ENCODE measurements around the gene LRP1B.
"Not testable (repeated sequence)": the region's sequence is repeated elsewhere in the genome, so short reads cannot be mapped to it uniquely, and the experiment has no call there.

LRP1B gene

GRCh38 chr2:142094233-142094632 is 36.6 kb downstream of the LRP1B start:
- no peak for TF ChIP-seq JUND (IDR thresholded peaks at IDR 0.05; ENCODE audit: low read depth)
- no peak for DNase-seq (ENCODE audit: low read depth in 1 of 2, low spot score in 1 of 2)
- in situ Hi-C loops (cut with HindIII; ENCODE audit: low pct_unique_long_range_greater_than_20kb, low sequenced_read_pairs): no loop called here

- DNase-seq (ENCODE audit: low read depth in 1 of 2, low spot score in 1 of 2): no peak
- TF ChIP-seq JUND (IDR thresholded peaks at IDR 0.05; ENCODE audit: low read depth): no peak
- in situ Hi-C loops (cut with HindIII; ENCODE audit: low pct_unique_long_range_greater_than_20kb, low sequenced_read_pairs): no loop called here
These were observed 42.7 kb downstream of the LRP1B start for GRCh38 chr2:142088058-142088568.

GRCh38 chr2:142087585-142087984 is 43.2 kb downstream of the LRP1B start:
- DNase-seq (ENCODE audit: low read depth in 1 of 2, low spot score in 1 of 2); in situ Hi-C loops (cut with HindIII; ENCODE audit: low pct_unique_long_range_greater_than_20kb, low sequenced_read_pairs): not testable (repeated sequence)

GRCh38 chr2:142082368-142082767 is 48.4 kb downstream of the LRP1B start:
- DNase-seq (ENCODE audit: low read depth in 1 of 2, low spot score in 1 of 2): no peak
- TF ChIP-seq JUND (IDR thresholded peaks at IDR 0.05; ENCODE audit: low read depth): no peak
- in situ Hi-C loops (cut with HindIII; ENCODE audit: low pct_unique_long_range_greater_than_20kb, low sequenced_read_pairs): no loop called here

GRCh38 chr2:142076317-142076716 is 54.5 kb downstream of the LRP1B start:
- no peak for TF ChIP-seq JUND (IDR thresholded peaks at IDR 0.05; ENCODE audit: low read depth)
- in situ Hi-C loops (cut with HindIII; ENCODE audit: low pct_unique_long_range_greater_than_20kb, low sequenced_read_pairs): no loop called here
- no peak for DNase-seq (ENCODE audit: low read depth in 1 of 2, low spot score in 1 of 2)

GRCh38 chr2:142075826-142076225 is 55.0 kb downstream of the LRP1B start:
- no peak for DNase-seq (ENCODE audit: low read depth in 1 of 2, low spot score in 1 of 2)
- no peak for TF ChIP-seq JUND (IDR thresholded peaks at IDR 0.05; ENCODE audit: low read depth)
- in situ Hi-C loops (cut with HindIII; ENCODE audit: low pct_unique_long_range_greater_than_20kb, low sequenced_read_pairs): no loop called here

- TF ChIP-seq JUND (IDR thresholded peaks at IDR 0.05; ENCODE audit: low read depth): no peak
- no peak for DNase-seq (ENCODE audit: low read depth in 1 of 2, low spot score in 1 of 2)
- in situ Hi-C loops (cut with HindIII; ENCODE audit: low pct_unique_long_range_greater_than_20kb, low sequenced_read_pairs): no loop called here
These were observed 61.4 kb downstream of the LRP1B start for GRCh38 chr2:142069251-142069888.

GRCh38 chr2:142065700-142066099 is 65.1 kb downstream of the LRP1B start:
- DNase-seq (ENCODE audit: low read depth in 1 of 2, low spot score in 1 of 2): no peak
- in situ Hi-C loops (cut with HindIII; ENCODE audit: low pct_unique_long_range_greater_than_20kb, low sequenced_read_pairs): no loop called here
- TF ChIP-seq JUND (IDR thresholded peaks at IDR 0.05; ENCODE audit: low read depth): no peak

GRCh38 chr2:142065156-142065555 is 65.7 kb downstream of the LRP1B start:
- DNase-seq (ENCODE audit: low read depth in 1 of 2, low spot score in 1 of 2): no peak
- TF ChIP-seq JUND (IDR thresholded peaks at IDR 0.05; ENCODE audit: low read depth): no peak
- in situ Hi-C loops (cut with HindIII; ENCODE audit: low pct_unique_long_range_greater_than_20kb, low sequenced_read_pairs): no loop called here

- TF ChIP-seq JUND (IDR thresholded peaks at IDR 0.05; ENCODE audit: low read depth): no peak
- in situ Hi-C loops (cut with HindIII; ENCODE audit: low pct_unique_long_range_greater_than_20kb, low sequenced_read_pairs): no loop called here
- no peak for DNase-seq (ENCODE audit: low read depth in 1 of 2, low spot score in 1 of 2)
These were observed 69.1 kb downstream of the LRP1B start for GRCh38 chr2:142061733-142062132.

- DNase-seq (ENCODE audit: low read depth in 1 of 2, low spot score in 1 of 2): no peak
- in situ Hi-C loops (cut with HindIII; ENCODE audit: low pct_unique_long_range_greater_than_20kb, low sequenced_read_pairs): no loop called here
- no peak for TF ChIP-seq JUND (IDR thresholded peaks at IDR 0.05; ENCODE audit: low read depth)
These were observed 72.7 kb downstream of the LRP1B start for GRCh38 chr2:142058149-142058548.

- no peak for TF ChIP-seq JUND (IDR thresholded peaks at IDR 0.05; ENCODE audit: low read depth)
- no peak for DNase-seq (ENCODE audit: low read depth in 1 of 2, low spot score in 1 of 2)
- in situ Hi-C loops (cut with HindIII; ENCODE audit: low pct_unique_long_range_greater_than_20kb, low sequenced_read_pairs): no loop called here
These were observed 74.0 kb downstream of the LRP1B start for GRCh38 chr2:142056784-142057183.

- TF ChIP-seq JUND (IDR thresholded peaks at IDR 0.05; ENCODE audit: low read depth): no peak
- no peak for DNase-seq (ENCODE audit: low read depth in 1 of 2, low spot score in 1 of 2)
- in situ Hi-C loops (cut with HindIII; ENCODE audit: low pct_unique_long_range_greater_than_20kb, low sequenced_read_pairs): no loop called here
These were observed 78.5 kb downstream of the LRP1B start for GRCh38 chr2:142052220-142052863.

Measured in T47D (cell line).